H1 (cell line): ENCODE results near the gene BEST2. TPM values are rescaled to one million over a fixed set of nuclear protein-coding genes. Genes with fewer than 3 reads are reported as not detected.
A peak's percentile ranks its signal among the peaks of the same experiment; 100 is the strongest.

Experiments used
- CTCF ChIA-PET: fragments of 300-600 bp; sonication (Branson Sonifier 250); formaldehyde crosslinking; loops from one replicate; lab custom pipeline; 2021; ENCODE audit not compliant: partially characterized antibody; lab: Charles Lee
- POLR2A ChIA-PET: fragments of 300-600 bp; sonication (Branson Sonifier 250); formaldehyde crosslinking; loops from one replicate; lab custom pipeline; 2021; ENCODE audit warnings: inconsistent platforms; ENCODE audit not compliant: partially characterized antibody; lab: Charles Lee
- DNase-seq, 2 experiments: peaks; one replicate each; pipeline versions ENCODE4 v3.0.0 to v3.0.0-alpha.2; 2010 to 2022; ENCODE audit warnings: low spot score in 2 of 2, low read depth in 1 of 2, mixed read lengths in 1 of 2
- FAIRE-seq: peaks from 2 replicates; lab custom pipeline; 2011; peaks lifted over from hg19 to GRCh38; lab: Jason Lieb, UNC
- H2AFZ ChIP-seq: 2 replicates; pipeline ENCODE4 v1.8.1; 2012; ENCODE audit warnings: low read length, inconsistent platforms
- H2AK5ac ChIP-seq: 2 replicates; pipeline ENCODE4 v1.6.1; 2013; ENCODE audit warnings: low read depth, low read length
- H2BK120ac ChIP-seq: replicated peaks from 2 replicates; pipeline ENCODE3; 2013; ENCODE audit warnings: low read depth, low read length, inconsistent platforms
- H2BK12ac ChIP-seq: 2 replicates; pipeline ENCODE4 v1.6.1; 2013; ENCODE audit warnings: low read depth, low read length
- H2BK15ac ChIP-seq: 2 replicates; pipeline ENCODE4 v1.6.1; 2013; ENCODE audit warnings: low read length
- H2BK20ac ChIP-seq: 2 replicates; pipeline ENCODE4 v1.6.1; 2013; ENCODE audit warnings: low read length
- H2BK5ac ChIP-seq: 2 replicates; pipeline ENCODE4 v1.6.1; 2013; ENCODE audit warnings: low read depth, low read length
- H3K14ac ChIP-seq: 2 replicates; pipeline ENCODE4 v1.6.1; 2013; ENCODE audit warnings: inconsistent platforms; ENCODE audit not compliant: insufficient read length
- H3K18ac ChIP-seq: 2 replicates; pipeline ENCODE4 v1.6.1; 2013; ENCODE audit warnings: low read length; ENCODE audit errors: extremely low read depth
- H3K23ac ChIP-seq: 2 replicates; pipeline ENCODE4 v1.6.1; 2013; ENCODE audit warnings: inconsistent platforms; ENCODE audit not compliant: insufficient read length
- H3K23me2 ChIP-seq: 2 replicates; pipeline ENCODE4 v1.6.1; 2013; ENCODE audit warnings: low read depth, low read length
- H3K27ac ChIP-seq: 2 replicates; pipeline ENCODE4 v1.6.1; 2011; ENCODE audit warnings: low read depth, low read length, inconsistent platforms
- H3K27me3 ChIP-seq, 4 experiments: replicated peaks in 1 of 4; 1 replicate in 1 of 4; 2 replicates in 3 of 4; pipeline versions ENCODE4 v1.6.1 to v1.8.1; 2011 to 2013; ENCODE audit warnings: low read length in 3 of 4, mild to moderate bottlenecking in 3 of 4, inconsistent platforms in 2 of 4, mixed read lengths in 2 of 4, moderate library complexity in 1 of 4; ENCODE audit not compliant: control insufficient read depth in 3 of 4, insufficient read depth in 3 of 4; ENCODE audit errors: extremely low read depth in 1 of 4
- H3K36me3 ChIP-seq, 4 experiments: 2 replicates each; pipeline versions ENCODE4 v1.6.1 to v1.8.1; 2011 to 2013; ENCODE audit warnings: mild to moderate bottlenecking in 4 of 4, low read length in 3 of 4, moderate library complexity in 2 of 4, control low read depth in 1 of 4, inconsistent platforms in 1 of 4; ENCODE audit not compliant: insufficient read depth in 4 of 4, control insufficient read depth in 2 of 4
- H3K4ac ChIP-seq: replicated peaks from 2 replicates; pipeline ENCODE3; 2013; ENCODE audit warnings: low read length, low read depth, mixed read lengths, inconsistent platforms; ENCODE audit not compliant: insufficient read length
- H3K4me1 ChIP-seq, 4 experiments: replicated peaks in 1 of 4; 1 replicate in 1 of 4; 2 replicates in 3 of 4; pipeline versions ENCODE4 v1.6.1 to v1.8.1; 2011 to 2013; ENCODE audit warnings: low read length in 3 of 4, inconsistent platforms in 2 of 4, mixed read lengths in 1 of 4; ENCODE audit not compliant: insufficient read depth in 4 of 4, control insufficient read depth in 3 of 4
- H3K4me2 ChIP-seq, 2 experiments: 2 replicates each; pipeline versions ENCODE4 v1.6.1 to v1.8.1; 2011 to 2013; ENCODE audit warnings: low read depth in 2 of 2, low read length in 2 of 2, control low read depth in 1 of 2, inconsistent platforms in 1 of 2, mild to moderate bottlenecking in 1 of 2; ENCODE audit not compliant: insufficient read depth in 1 of 2
- H3K4me3 ChIP-seq, 4 experiments: fragments of 200-600, 300-600 bp in 1 of 4; sonication (generic), shearing (Covaris generic), sonication (Bioruptor Twin) in 1 of 4; 2 replicates each; pipeline versions ENCODE4 v1.5.1 to v1.8.1; 2011 to 2016; ENCODE audit warnings: low read length in 4 of 4, low read depth in 3 of 4, control low read depth in 2 of 4, inconsistent platforms in 2 of 4, mild to moderate bottlenecking in 2 of 4, mixed read lengths in 1 of 4, moderate library complexity in 1 of 4; ENCODE audit not compliant: insufficient read depth in 2 of 4; ENCODE audit errors: extremely low read depth in 1 of 4
- H3K56ac ChIP-seq: replicated peaks from 2 replicates; pipeline ENCODE3; 2013; ENCODE audit warnings: low read depth, mild to moderate bottlenecking, mixed read lengths, low read length, inconsistent platforms; ENCODE audit not compliant: insufficient read length
- H3K79me1 ChIP-seq: 2 replicates; pipeline ENCODE4 v1.6.1; 2013; ENCODE audit warnings: low read depth, low read length, control low read depth
- H3K79me2 ChIP-seq, 2 experiments: 2 replicates each; pipeline versions ENCODE4 v1.6.1 to v1.8.1; 2012 to 2013; ENCODE audit warnings: low read length in 2 of 2, mild to moderate bottlenecking in 2 of 2, inconsistent platforms in 1 of 2; ENCODE audit not compliant: insufficient read depth in 2 of 2, control insufficient read depth in 1 of 2
- H3K9ac ChIP-seq, 4 experiments: replicated peaks in 1 of 4; 1 replicate in 1 of 4; 2 replicates in 3 of 4; pipeline versions ENCODE4 v1.6.1 to v1.8.1; 2011 to 2013; ENCODE audit warnings: low read depth in 3 of 4, low read length in 3 of 4, control low read depth in 2 of 4, mild to moderate bottlenecking in 2 of 4, moderate library complexity in 2 of 4, inconsistent platforms in 1 of 4; ENCODE audit errors: extremely low read depth in 1 of 4
- H3K9me3 ChIP-seq, 2 experiments: 2 replicates each; pipeline versions ENCODE4 v1.6.1 to v1.8.1; 2012 to 2013; ENCODE audit warnings: mild to moderate bottlenecking in 2 of 2, moderate library complexity in 2 of 2, control low read depth in 1 of 2, inconsistent platforms in 1 of 2, low read depth in 1 of 2, low read length in 1 of 2, mixed read lengths in 1 of 2; ENCODE audit not compliant: insufficient read depth in 2 of 2
- H4K20me1 ChIP-seq, 2 experiments: replicated peaks in 1 of 2; 2 replicates each; pipeline versions ENCODE3 to v1.8.1; 2011 to 2013; ENCODE audit warnings: inconsistent platforms in 2 of 2, low read length in 2 of 2, mild to moderate bottlenecking in 1 of 2; ENCODE audit not compliant: insufficient read depth in 2 of 2, control insufficient read depth in 1 of 2
- H4K5ac ChIP-seq: 2 replicates; pipeline ENCODE4 v1.6.1; 2013; ENCODE audit warnings: low read length, low read depth, mixed read lengths, inconsistent platforms; ENCODE audit not compliant: insufficient read length
- H4K8ac ChIP-seq: 2 replicates; pipeline ENCODE4 v1.8.0; 2013; ENCODE audit warnings: mild to moderate bottlenecking, moderate library complexity, low read length, inconsistent platforms; ENCODE audit not compliant: insufficient read depth; ENCODE audit errors: extremely low read depth
- H4K91ac ChIP-seq: replicated peaks from 2 replicates; pipeline ENCODE3; 2013; ENCODE audit warnings: low read length, mixed read lengths, inconsistent platforms; ENCODE audit not compliant: insufficient read length
- ASH2L ChIP-seq: fragments of 200-600, 300-600 bp; sonication (generic); IDR thresholded peaks from one replicate; pipeline ENCODE4 v1.7.1; 2017; ENCODE audit warnings: low read length
- CTBP2 ChIP-seq: IDR thresholded peaks from 2 replicates; pipeline ENCODE4 v1.7.0; 2011; ENCODE audit warnings: borderline replicate concordance, mild to moderate bottlenecking, moderate library complexity, mixed read lengths, low read length; ENCODE audit not compliant: insufficient read depth, insufficient read length
- SP1 ChIP-seq: IDR thresholded peaks from 2 replicates; pipeline ENCODE4 v1.6.1; 2011; ENCODE audit warnings: low read depth, low read length
- SRF ChIP-seq: IDR thresholded peaks from 2 replicates; pipeline ENCODE4 v1.6.1; 2011; ENCODE audit warnings: mild to moderate bottlenecking, low read depth, low read length, moderate library complexity
- TAF1 ChIP-seq: IDR thresholded peaks from 2 replicates; pipeline ENCODE4 v1.6.1; 2011; ENCODE audit warnings: mild to moderate bottlenecking, low read depth, low read length
- WGBS, 2 experiments: shearing (Covaris generic) in 1 of 2; methylation state at CpG; one replicate each; pipeline versions ENCODE4 v1.1.6 to v1.1.7; 2013 to 2015; ENCODE audit warnings: low lambda C conversion rate in 2 of 2, mixed read lengths in 2 of 2, inconsistent platforms in 1 of 2, low coverage in 1 of 2, missing lambda C conversion rate in 1 of 2; ENCODE audit not compliant: insufficient replicate concordance in 2 of 2, insufficient coverage in 1 of 2, insufficient read length in 1 of 2; ENCODE audit errors: extremely low coverage in 1 of 2, missing lambda C conversion rate in 1 of 2; 5-methylcytosine and 5-hydroxymethylcytosine counted together
- polyA plus RNA-seq, 7 experiments: library from polyadenylated mRNA; depleted of rRNA in 3 of 7; stranded (reverse) in 5 of 7; unstranded in 2 of 7; fragments of >200 nt in 5 of 7; fragments of 200-250 nt in 2 of 7; gene quantifications; 1 replicate in 5 of 7; 2 replicates in 1 of 7; 4 replicates in 1 of 7; pipeline versions ENCODE4 v1.2.1 to v1.2.3, GENCODE V29; 2011 to 2013; ENCODE audit warnings: missing spikeins in 2 of 7, mixed read lengths in 2 of 7
- total RNA-seq: library from RNA; stranded (reverse); fragmentation: NEBNext Ultra II Directional; extraction: Animal tissue kit (Norgen Biotek cat#: 25700); gene quantifications from 2 replicates; pipeline ENCODE4 v1.2.1, GENCODE V29; 2021
- TF ChIP-seq, protein P1 (sequence below), 3 experiments: IDR thresholded peaks; 1 replicate in 2 of 3; 2 replicates in 1 of 3; pipeline versions ENCODE4 v1.5.1 to v1.6.1; 2011; ENCODE audit warnings: low read length in 3 of 3, mild to moderate bottlenecking in 3 of 3, inconsistent platforms in 2 of 3, low read depth in 1 of 3, moderate library complexity in 1 of 3; ENCODE audit not compliant: insufficient read depth in 1 of 3; ENCODE audit errors: control extremely low read depth in 1 of 3
- TF ChIP-seq, protein P2 (sequence below): IDR thresholded peaks from 2 replicates; pipeline ENCODE4 v1.6.1; 2012; ENCODE audit warnings: inconsistent platforms

The BEST2 gene
- total and polyA plus RNA-seq, 2 of the 8 experiments (the other 6 are each of a cell fraction or from before 2014, with no cell fraction given): 4.6 to 7.3 TPM

DNA sequence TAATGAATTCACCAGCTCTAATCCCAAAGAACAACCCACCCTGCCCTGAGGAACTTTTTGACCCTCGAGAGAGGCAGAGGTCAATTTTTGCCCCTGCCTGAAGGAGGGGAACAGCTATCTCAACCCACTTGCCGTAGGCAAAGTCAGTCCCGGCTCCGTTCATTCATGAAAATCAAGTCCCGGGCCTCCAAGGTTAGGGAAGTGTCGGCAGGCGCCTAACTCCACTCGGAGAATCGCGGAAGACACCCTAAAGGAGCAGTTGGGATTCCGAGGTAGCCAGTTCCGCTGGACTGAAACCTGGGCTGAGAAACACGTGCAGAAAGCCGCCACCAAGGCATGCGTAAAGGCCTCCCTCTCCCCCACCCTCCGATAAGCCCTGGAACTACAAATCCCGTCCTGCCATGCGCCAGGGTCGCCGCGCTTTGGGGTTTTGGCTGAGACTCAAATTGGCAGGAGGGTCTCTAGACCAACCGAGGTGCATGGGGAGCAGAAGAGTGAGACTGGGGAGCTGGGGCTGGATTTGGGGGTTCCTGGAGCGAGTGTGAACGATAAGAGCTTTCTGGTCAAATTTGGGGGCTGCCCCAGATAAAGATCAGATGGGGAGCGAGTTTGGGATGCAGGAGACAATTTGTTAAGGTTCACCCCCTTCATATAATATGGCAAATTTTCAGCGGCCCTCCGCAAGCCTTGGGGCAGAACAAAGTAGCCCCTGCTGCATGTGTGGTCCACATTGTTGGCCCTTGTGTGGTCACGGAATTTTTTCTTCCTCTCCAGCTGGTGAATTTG lies 27.8 kb upstream of the BEST2 start, which contains the start of gene TNPO2:
Gene TNPO2, minus strand, starts transcription at position 292 of the 786 bp plus-strand sequence. CDS start 2,955 bp downstream, outside the sequence.
- Histone ChIP-seq H4K91ac (peak within 1 kb of the TSS; percentile 78), H3K9me3 (no peaks in the 10 kb centered on the region), H4K8ac (peak within 1 kb of the TSS; percentile 97; the same call in 1 of the 2 replicates), H3K27ac (peak within 1 kb of the TSS; percentile 87), H2AFZ (peak within 1 kb of the TSS; percentile 70; the same call in 1 of the 2 replicates), H2BK12ac (peak within 1 kb of the TSS; percentile 86; the same call in 1 of the 2 replicates), H3K4ac (peak within 1 kb of the TSS; percentile 40), H3K4me3 (peak within 1 kb of the TSS; percentile 80 to 93 (median 82)), H3K14ac (no peak within 1 kb of the TSS), H3K27me3 (no peaks in the 10 kb centered on the region), H2BK20ac (no peak within 1 kb of the TSS), H3K4me2 (peak within 1 kb of the TSS; percentile 93), H3K79me1 (peaks cover 8% of the 10 kb centered on the region; the same call in 1 of the 2 replicates), H3K9ac (peak within 1 kb of the TSS; percentile 76 to 97 (median 89)), H3K56ac (peak within 1 kb of the TSS; percentile 56), H2BK5ac (peak within 1 kb of the TSS; percentile 87; the same call in 1 of the 2 replicates), H3K23me2 (peaks cover 10% of the 10 kb centered on the region), H3K36me3 (peaks cover 0 to 13% (median 2%) of the 10 kb centered on the region in 4 experiments; a peak in 5 of 8 replicates), H4K20me1 (peaks cover 4 to 12% of the 10 kb centered on the region in 2 experiments), H3K18ac (peak within 1 kb of the TSS; percentile 76), H3K23ac (no peak within 1 kb of the TSS), H2BK120ac (peak within 1 kb of the TSS; percentile 5), H4K5ac (peak within 1 kb of the TSS; percentile 77), H2AK5ac (0 out of 2 replicates have a peak within 1 kb of the TSS, but pooled peaks have one; percentile 42), H2BK15ac (no peak within 1 kb of the TSS; the same call in 1 of the 2 replicates), H3K79me2 (peaks cover 24 to 43% of the 10 kb centered on the region in 2 experiments), H3K4me1 (peaks cover 0 to 6% (median 2%) of the 10 kb centered on the region in 4 experiments; a peak in 5 of 7 replicates)
- FAIRE-seq (no peak), DNase-seq (peak; percentile 71 to 89)
- WGBS, 2 experiments: 5% methylated on average over 28 of the region's 28 CpGs; no CpG with 5 or more reads in 1 of the 2 experiments
- ChIA-PET POLR2A (interaction anchor here (0.7 to 12.9 kb wide), 26 partner anchors 9 to 431 kb away, joined by 3 to 258 read pairs (median 6); partner anchors contain the start of genes BEST2, DHPS, FBXW9 and GCDH), CTCF (interaction anchor here (0.8 to 3.9 kb wide), 10 partner anchors 10 to 124 kb away, joined by 3 to 20 read pairs (median 4); partner anchors contain the start of gene TRIR)
- TF ChIP-seq, protein P1, sequence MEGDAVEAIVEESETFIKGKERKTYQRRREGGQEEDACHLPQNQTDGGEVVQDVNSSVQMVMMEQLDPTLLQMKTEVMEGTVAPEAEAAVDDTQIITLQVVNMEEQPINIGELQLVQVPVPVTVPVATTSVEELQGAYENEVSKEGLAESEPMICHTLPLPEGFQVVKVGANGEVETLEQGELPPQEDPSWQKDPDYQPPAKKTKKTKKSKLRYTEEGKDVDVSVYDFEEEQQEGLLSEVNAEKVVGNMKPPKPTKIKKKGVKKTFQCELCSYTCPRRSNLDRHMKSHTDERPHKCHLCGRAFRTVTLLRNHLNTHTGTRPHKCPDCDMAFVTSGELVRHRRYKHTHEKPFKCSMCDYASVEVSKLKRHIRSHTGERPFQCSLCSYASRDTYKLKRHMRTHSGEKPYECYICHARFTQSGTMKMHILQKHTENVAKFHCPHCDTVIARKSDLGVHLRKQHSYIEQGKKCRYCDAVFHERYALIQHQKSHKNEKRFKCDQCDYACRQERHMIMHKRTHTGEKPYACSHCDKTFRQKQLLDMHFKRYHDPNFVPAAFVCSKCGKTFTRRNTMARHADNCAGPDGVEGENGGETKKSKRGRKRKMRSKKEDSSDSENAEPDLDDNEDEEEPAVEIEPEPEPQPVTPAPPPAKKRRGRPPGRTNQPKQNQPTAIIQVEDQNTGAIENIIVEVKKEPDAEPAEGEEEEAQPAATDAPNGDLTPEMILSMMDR (IDR thresholded peaks at IDR 0.05; ENCODE audit: control extremely low read depth in 1 of 3, insufficient read depth in 1 of 3, low read depth in 1 of 3, low read length in 3 of 3): no peak
- TF ChIP-seq SRF: no peak
- peak; percentile 64 for TF ChIP-seq ASH2L
- TF ChIP-seq TAF1: peak; percentile 76
- TF ChIP-seq, protein P2, sequence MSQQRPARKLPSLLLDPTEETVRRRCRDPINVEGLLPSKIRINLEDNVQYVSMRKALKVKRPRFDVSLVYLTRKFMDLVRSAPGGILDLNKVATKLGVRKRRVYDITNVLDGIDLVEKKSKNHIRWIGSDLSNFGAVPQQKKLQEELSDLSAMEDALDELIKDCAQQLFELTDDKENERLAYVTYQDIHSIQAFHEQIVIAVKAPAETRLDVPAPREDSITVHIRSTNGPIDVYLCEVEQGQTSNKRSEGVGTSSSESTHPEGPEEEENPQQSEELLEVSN: peak; percentile 51; the same call in 1 of the 2 replicates
- TF ChIP-seq SP1: 0 out of 2 replicates have a peak, but pooled peaks have one; percentile 48
- TF ChIP-seq CTBP2: no peak
